A549 (cell line): ENCODE measurements around the gene COL17A1. TPM values are rescaled to one million over a fixed set of nuclear protein-coding genes. Genes with fewer than 3 reads are reported as not detected.

Experiments
- ATAC-seq, 2 experiments: fragments of 200-7000 bp in 1 of 2; fragments of >200 bp in 1 of 2; cut with Nextera tagmentation in 1 of 2; cut with Tn5 transposase in 1 of 2; 3 replicates each; pipeline versions ENCODE4 v1.8.0 to v1.9.1; 2018 to 2020; ENCODE audit warnings: mild to moderate bottlenecking in 1 of 2, moderate library complexity in 1 of 2
- CTCF ChIA-PET: fragments of 300-600 bp; sonication (Branson Sonifier 250); formaldehyde crosslinking; extraction: SDS; loops from one replicate; lab custom pipeline; 2021; ENCODE audit warnings: antibody characterized with exemption, inconsistent platforms; lab: Yijun Ruan, JAX
- POLR2A ChIA-PET: fragments of 350-600 bp; formaldehyde crosslinking; extraction: SDS; loops from one replicate; lab custom pipeline; 2021; ENCODE audit warnings: antibody characterized with exemption, inconsistent platforms; lab: Yijun Ruan, JAX
- DNase-seq, 2 experiments: peaks; one replicate each; pipeline versions ENCODE4 v3.0.0 to v3.0.0-alpha.2; 2011 to 2016; ENCODE audit warnings: low read depth in 1 of 2, low spot score in 1 of 2
- FAIRE-seq: peaks from 2 replicates; lab custom pipeline; 2011; peaks lifted over from hg19 to GRCh38; lab: Jason Lieb, UNC
- H3K27ac ChIP-seq, 2 experiments: fragments of >200 bp; sonication (Bioruptor Twin); formaldehyde crosslinking; 3 replicates each; pipeline ENCODE4 v1.5.1; 2016 to 2017
- H3K4me1 ChIP-seq: fragments of >200 bp; sonication (Bioruptor Twin); formaldehyde crosslinking; 3 replicates; pipeline ENCODE4 v1.6.1; 2016
- H3K4me2 ChIP-seq: fragments of >200 bp; sonication (Bioruptor Twin); formaldehyde crosslinking; 3 replicates; pipeline ENCODE4 v1.6.1; 2016
- H3K4me3 ChIP-seq: fragments of >200 bp; sonication (Bioruptor Twin); formaldehyde crosslinking; 3 replicates; pipeline ENCODE4 v1.5.1; 2016
- H3K9me3 ChIP-seq: fragments of >200 bp; sonication (Bioruptor Twin); formaldehyde crosslinking; 3 replicates; pipeline ENCODE4 v1.6.1; 2016
- CBX2 ChIP-seq: fragments of 200-600 bp; sonication (generic); IDR thresholded peaks from 2 replicates; pipeline ENCODE4 v1.6.1; 2016; ENCODE audit warnings: low read depth, mild to moderate bottlenecking, borderline replicate concordance
- CEBPB ChIP-seq, 2 experiments: fragments of >200 bp in 1 of 2; sonication (Bioruptor Twin) in 1 of 2; formaldehyde crosslinking in 1 of 2; IDR thresholded peaks; 2 replicates each; pipeline ENCODE4 v1.6.1; 2012 to 2016
- CHD2 ChIP-seq: fragments of 150-350 bp; IDR thresholded peaks from 2 replicates; pipeline ENCODE4 v1.6.1; 2014; ENCODE audit warnings: low read length; ENCODE audit not compliant: partially characterized antibody
- EP300 ChIP-seq, 2 experiments: fragments of >200 bp; sonication (Bioruptor Twin); formaldehyde crosslinking; IDR thresholded peaks; 2 replicates in 1 of 2; 3 replicates in 1 of 2; pipeline ENCODE4 v1.6.1; 2016 to 2017
- ESRRA ChIP-seq: fragments of 150-350 bp; IDR thresholded peaks from 2 replicates; pipeline ENCODE4 v1.6.1; 2014; ENCODE audit warnings: mild to moderate bottlenecking, low read length, borderline replicate concordance
- HEYL ChIP-seq: fragments of 250-450 bp; sonication (Bioruptor Pico); IDR thresholded peaks from 2 replicates; pipeline ENCODE4 v1.8.0; 2021; ENCODE audit warnings: mild to moderate bottlenecking, moderate library complexity
- HOXB13 ChIP-seq: fragments of 250-450 bp; sonication (Bioruptor Pico); IDR thresholded peaks from 2 replicates; pipeline ENCODE4 v1.5.0; 2020; ENCODE audit warnings: low read depth, mild to moderate bottlenecking, moderate library complexity
- HOXB5 ChIP-seq: fragments of 250-450 bp; sonication (Bioruptor Pico); IDR thresholded peaks from 2 replicates; pipeline ENCODE4 v1.5.0; 2020; ENCODE audit warnings: mild to moderate bottlenecking, moderate library complexity
- JUNB ChIP-seq: fragments of >200 bp; sonication (Bioruptor Twin); formaldehyde crosslinking; IDR thresholded peaks from 2 replicates; pipeline ENCODE4 v1.6.1; 2016
- KDM1A ChIP-seq: fragments of 200-600 bp; sonication (generic); IDR thresholded peaks from 2 replicates; pipeline ENCODE4 v1.6.1; 2016; ENCODE audit warnings: low read depth, mild to moderate bottlenecking
- KDM5A ChIP-seq: fragments of 200-600 bp; sonication (generic); IDR thresholded peaks from 2 replicates; pipeline ENCODE4 v1.6.1; 2016; ENCODE audit warnings: antibody characterized with exemption, mild to moderate bottlenecking
- MAFK ChIP-seq: fragments of 450-650 bp; IDR thresholded peaks from 2 replicates; pipeline ENCODE4 v1.6.1; 2014; ENCODE audit not compliant: partially characterized antibody
- NPAS2 ChIP-seq: fragments of 250-450 bp; sonication (Bioruptor Pico); IDR thresholded peaks from 2 replicates; pipeline ENCODE4 v1.8.0; 2022; ENCODE audit warnings: mild to moderate bottlenecking, moderate library complexity, borderline replicate concordance
- PHF8 ChIP-seq: fragments of 200-600 bp; sonication (generic); IDR thresholded peaks from 2 replicates; pipeline ENCODE4 v1.6.1; 2016; ENCODE audit warnings: low read depth, mild to moderate bottlenecking, antibody characterized with exemption, moderate library complexity, borderline replicate concordance
- POLR2A ChIP-seq: IDR thresholded peaks from 2 replicates; pipeline ENCODE4 v1.6.1; 2012; ENCODE audit warnings: mild to moderate bottlenecking, low read length
- RAD21 ChIP-seq, 2 experiments: fragments of >200 bp in 1 of 2; sonication (Bioruptor Twin) in 1 of 2; formaldehyde crosslinking in 1 of 2; IDR thresholded peaks in 1 of 2; conservative IDR thresholded peaks in 1 of 2; 2 replicates in 1 of 2; 3 replicates in 1 of 2; pipeline ENCODE4 v1.6.1; 2012 to 2018; ENCODE audit warnings: inconsistent platforms in 1 of 2
- RARB ChIP-seq: fragments of 250-450 bp; sonication (Bioruptor Pico); IDR thresholded peaks from 2 replicates; pipeline ENCODE4 v1.8.0; 2021; ENCODE audit warnings: mild to moderate bottlenecking, moderate library complexity
- RCOR1 ChIP-seq: fragments of 150-350 bp; IDR thresholded peaks from 2 replicates; pipeline ENCODE4 v1.6.1; 2014; ENCODE audit warnings: antibody characterized with exemption, low read length, low read depth
- RFX5 ChIP-seq: fragments of 450-650 bp; IDR thresholded peaks from 2 replicates; pipeline ENCODE4 v1.7.1; 2014; ENCODE audit warnings: antibody characterized with exemption, mild to moderate bottlenecking, moderate library complexity
- TFCP2L1 ChIP-seq: fragments of 250-450 bp; sonication (Bioruptor Pico); IDR thresholded peaks from 2 replicates; pipeline ENCODE4 v1.5.0; 2021; ENCODE audit warnings: mild to moderate bottlenecking
- TP53 ChIP-seq: fragments of 250-450 bp; sonication (Bioruptor Pico); IDR thresholded peaks from 2 replicates; pipeline ENCODE4 v1.5.0; 2021; ENCODE audit warnings: mild to moderate bottlenecking, moderate library complexity
- WGBS: methylation state at CpG from one replicate; pipeline ENCODE4 v1.1.6; 2017; ENCODE audit errors: missing lambda C conversion rate; 5-methylcytosine and 5-hydroxymethylcytosine counted together
- polyA plus RNA-seq, 4 experiments: library from polyadenylated mRNA; depleted of rRNA in 3 of 4; stranded (reverse); fragments of >200 nt; fragmentation: RNase III in 1 of 4; extraction: RNeasy Plus Mini Kit Qiagen cat#74134 plus additional on column Dnase treatment in 1 of 4; gene quantifications; 2 replicates in 3 of 4; 3 replicates in 1 of 4; pipeline ENCODE4 v1.2.3, GENCODE V29; 2011 to 2017
- TF ChIP-seq, protein P1 (sequence below): fragments of 250-450 bp; sonication (Bioruptor Pico); IDR thresholded peaks from 2 replicates; pipeline ENCODE4 v1.5.0; 2020; ENCODE audit warnings: low read depth, mild to moderate bottlenecking, moderate library complexity
- TF ChIP-seq, protein P2 (sequence below): fragments of >200 bp; sonication (Bioruptor Twin); formaldehyde crosslinking; IDR thresholded peaks from 3 replicates; pipeline ENCODE4 v1.5.1; 2016
- TF ChIP-seq, protein P3 (sequence below): IDR thresholded peaks from 2 replicates; pipeline ENCODE4 v1.6.1; 2012; ENCODE audit warnings: low read depth, borderline replicate concordance
- TF ChIP-seq, protein P4 (sequence below): IDR thresholded peaks from 2 replicates; pipeline ENCODE4 v1.6.1; 2012

Gene COL17A1
- polyA plus RNA-seq, 2 of the 4 experiments (the other 2 are of a cell fraction) = 1.3 to 1.6 TPM

DNA sequence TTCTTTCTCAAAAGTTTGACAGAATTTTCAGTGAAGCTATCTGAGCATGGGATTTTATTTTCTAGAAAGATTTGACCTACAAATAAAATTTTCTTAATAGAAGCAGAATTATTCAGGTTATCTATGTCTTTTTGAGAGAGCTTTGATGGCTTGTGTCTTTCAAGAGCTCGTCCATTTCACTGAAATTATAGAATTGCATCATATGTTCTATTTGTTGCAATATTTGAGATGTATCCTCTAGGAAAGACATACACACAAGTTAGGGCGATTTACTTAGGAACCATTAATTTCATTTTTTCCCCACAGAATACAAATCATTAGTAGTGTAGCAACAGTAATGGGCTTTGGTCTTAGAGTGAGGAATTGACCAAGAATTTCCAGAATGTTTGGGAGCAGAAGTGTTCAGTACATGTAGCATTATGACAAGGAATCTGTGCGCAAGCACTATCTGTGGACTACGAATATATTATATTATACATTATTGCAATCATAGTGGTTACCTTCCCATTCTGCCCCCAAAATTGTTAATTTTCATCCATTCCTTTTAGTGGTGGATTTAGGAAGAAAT lies 12.8 kb upstream of the COL17A1 start:
- Histone ChIP-seq H3K4me2 (no peak overlapping the region), H3K4me1 (no peaks in the 10 kb centered on the region), H3K4me3 (no peak overlapping the region), H3K9me3 (peaks cover 14% of the 10 kb centered on the region; the same call in 2 of the 3 replicates), H3K27ac (no peak overlapping the region)
- 88% methylated on average over 4 of the region's 4 CpGs for WGBS
- DNase-seq (no peak), ATAC-seq (no peak), FAIRE-seq (no peak)
- TF ChIP-seq JUNB (no peak), CEBPB (IDR thresholded peaks at IDR 0.05) (0 out of 4 replicates have a peak, but pooled peaks have one; percentile 9 to 11)
- POLR2A ChIA-PET = no interaction called here
- CTCF ChIA-PET = interaction anchor here (1.3 kb wide), 1 partner anchor 24 kb away, joined by 4 read pairs; the partner anchor contains the start of gene SFR1

DNA sequence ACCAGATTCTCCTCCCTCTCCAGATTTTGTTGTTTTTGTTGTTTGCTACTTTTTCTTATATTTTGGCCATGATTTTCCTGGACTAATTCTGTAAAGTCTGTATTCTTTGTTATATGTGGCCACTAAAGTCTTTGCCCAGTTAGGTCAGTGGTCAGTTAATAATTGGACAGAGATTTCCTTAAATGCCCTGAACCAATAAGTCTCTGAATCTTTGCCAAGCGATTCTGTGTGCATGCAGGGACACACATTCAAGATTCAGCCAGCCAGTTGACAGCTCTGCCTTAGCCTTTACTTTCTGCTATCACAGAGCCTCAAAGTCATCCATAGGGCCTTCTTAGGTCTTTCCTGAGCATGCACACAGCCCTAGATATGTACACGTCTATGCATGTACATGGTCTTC lies 11.0 kb upstream of the COL17A1 start:
- no peaks in the 10 kb centered on the region for H3K4me1 ChIP-seq
- peaks cover 26% of the 10 kb centered on the region for H3K9me3 ChIP-seq
- ChIA-PET POLR2A (no interaction called here), CTCF (interaction anchor here (1.2 to 1.4 kb wide), 3 partner anchors 13 to 52 kb away, joined by 3 read pairs; no protein-coding TSS in a partner anchor)
- FAIRE-seq = no peak
- WGBS = 63% methylated on average over 2 of the region's 2 CpGs
- TF ChIP-seq HOXB13 (CRISPR knock-in tag) (no peak), HOXB5 (CRISPR knock-in tag) (no peak), RFX5 (no peak), KDM1A (no peak), EP300 (IDR thresholded peaks at IDR 0.05) (no peak)
- TF ChIP-seq, protein P1, sequence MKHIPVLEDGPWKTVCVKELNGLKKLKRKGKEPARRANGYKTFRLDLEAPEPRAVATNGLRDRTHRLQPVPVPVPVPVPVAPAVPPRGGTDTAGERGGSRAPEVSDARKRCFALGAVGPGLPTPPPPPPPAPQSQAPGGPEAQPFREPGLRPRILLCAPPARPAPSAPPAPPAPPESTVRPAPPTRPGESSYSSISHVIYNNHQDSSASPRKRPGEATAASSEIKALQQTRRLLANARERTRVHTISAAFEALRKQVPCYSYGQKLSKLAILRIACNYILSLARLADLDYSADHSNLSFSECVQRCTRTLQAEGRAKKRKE (CRISPR knock-in tag) = no peak
- no peak for DNase-seq
- ATAC-seq = no peak
- H3K4me2 ChIP-seq = no peak overlapping the region
- no peak overlapping the region for H3K27ac ChIP-seq
- no peak overlapping the region for H3K4me3 ChIP-seq

DNA sequence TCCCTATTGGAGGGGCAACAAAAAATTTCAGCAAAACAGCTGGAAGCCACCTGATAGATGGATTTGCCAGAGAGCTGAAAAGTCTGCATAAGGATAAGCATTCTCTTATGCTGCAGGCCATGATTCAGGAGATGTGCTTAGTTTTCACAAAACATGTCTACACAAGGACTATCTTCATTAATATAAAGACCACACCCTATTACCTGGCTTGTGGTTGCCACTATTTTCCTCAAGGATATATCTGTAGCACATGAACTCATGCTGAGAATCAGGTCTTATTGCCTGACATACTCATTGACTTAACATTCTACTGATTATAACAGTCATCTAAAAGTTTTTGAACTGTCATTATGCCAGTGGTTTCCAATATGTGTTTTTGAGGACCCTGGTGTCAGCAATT lies 7.1 kb upstream of the COL17A1 start:
- H3K9me3 ChIP-seq = peaks cover 26% of the 10 kb centered on the region
- ChIA-PET POLR2A (no interaction called here), CTCF (interaction anchor here (1.3 to 2.7 kb wide), 3 partner anchors 17 to 30 kb away, joined by 3 to 15 read pairs (median 3); partner anchors contain the start of gene SFR1)
- no peak overlapping the region for H3K27ac ChIP-seq
- no peak for ATAC-seq
- H3K4me1 ChIP-seq = no peaks in the 10 kb centered on the region
- no peak for FAIRE-seq
- H3K4me3 ChIP-seq = no peak overlapping the region
- no peak for DNase-seq
- TF ChIP-seq HEYL = no peak
- H3K4me2 ChIP-seq = no peak overlapping the region

DNA sequence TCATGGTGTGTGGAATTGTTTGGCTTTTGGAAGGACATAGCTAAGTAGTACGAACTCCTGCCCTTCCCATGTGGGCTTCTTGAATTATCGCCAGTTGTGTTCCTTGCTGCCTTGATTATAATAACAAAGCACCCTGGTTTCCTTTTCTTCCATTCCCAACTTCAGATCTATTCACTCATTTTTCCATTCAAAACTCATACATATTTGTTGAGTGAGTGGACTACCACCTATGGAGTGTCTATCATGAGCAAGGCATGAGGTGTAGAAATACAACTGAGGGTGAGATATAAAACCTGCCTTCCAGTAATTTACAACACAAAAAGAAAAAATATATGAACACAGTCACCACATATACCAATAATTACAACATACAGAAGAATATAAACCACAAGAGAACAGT lies 4.9 kb upstream of the COL17A1 start:
- Histone ChIP-seq H3K9me3 (peaks cover 17% of the 10 kb centered on the region), H3K27ac (no peak overlapping the region), H3K4me2 (no peak overlapping the region), H3K4me1 (peaks cover under 1% of the 10 kb centered on the region; the same call in 1 of the 3 replicates), H3K4me3 (no peak overlapping the region)
- 82% methylated on average over 2 of the region's 2 CpGs for WGBS
- TF ChIP-seq, protein P2, sequence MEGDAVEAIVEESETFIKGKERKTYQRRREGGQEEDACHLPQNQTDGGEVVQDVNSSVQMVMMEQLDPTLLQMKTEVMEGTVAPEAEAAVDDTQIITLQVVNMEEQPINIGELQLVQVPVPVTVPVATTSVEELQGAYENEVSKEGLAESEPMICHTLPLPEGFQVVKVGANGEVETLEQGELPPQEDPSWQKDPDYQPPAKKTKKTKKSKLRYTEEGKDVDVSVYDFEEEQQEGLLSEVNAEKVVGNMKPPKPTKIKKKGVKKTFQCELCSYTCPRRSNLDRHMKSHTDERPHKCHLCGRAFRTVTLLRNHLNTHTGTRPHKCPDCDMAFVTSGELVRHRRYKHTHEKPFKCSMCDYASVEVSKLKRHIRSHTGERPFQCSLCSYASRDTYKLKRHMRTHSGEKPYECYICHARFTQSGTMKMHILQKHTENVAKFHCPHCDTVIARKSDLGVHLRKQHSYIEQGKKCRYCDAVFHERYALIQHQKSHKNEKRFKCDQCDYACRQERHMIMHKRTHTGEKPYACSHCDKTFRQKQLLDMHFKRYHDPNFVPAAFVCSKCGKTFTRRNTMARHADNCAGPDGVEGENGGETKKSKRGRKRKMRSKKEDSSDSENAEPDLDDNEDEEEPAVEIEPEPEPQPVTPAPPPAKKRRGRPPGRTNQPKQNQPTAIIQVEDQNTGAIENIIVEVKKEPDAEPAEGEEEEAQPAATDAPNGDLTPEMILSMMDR = no peak
- TF ChIP-seq TFCP2L1 (CRISPR knock-in tag) (no peak), KDM5A (no peak), NPAS2 (CRISPR knock-in tag) (no peak), EP300 (IDR thresholded peaks at IDR 0.05) (no peak), RAD21 (conservative IDR thresholded peaks at IDR 0.05 in 1 of 2, IDR thresholded peaks at IDR 0.05 in 1 of 2) (no peak), PHF8 (no peak), RARB (CRISPR knock-in tag) (no peak), POLR2A (no peak), CHD2 (no peak), TP53 (CRISPR knock-in tag) (no peak), CBX2 (no peak), RCOR1 (no peak), MAFK (no peak), ESRRA (no peak)
- TF ChIP-seq, protein P3, sequence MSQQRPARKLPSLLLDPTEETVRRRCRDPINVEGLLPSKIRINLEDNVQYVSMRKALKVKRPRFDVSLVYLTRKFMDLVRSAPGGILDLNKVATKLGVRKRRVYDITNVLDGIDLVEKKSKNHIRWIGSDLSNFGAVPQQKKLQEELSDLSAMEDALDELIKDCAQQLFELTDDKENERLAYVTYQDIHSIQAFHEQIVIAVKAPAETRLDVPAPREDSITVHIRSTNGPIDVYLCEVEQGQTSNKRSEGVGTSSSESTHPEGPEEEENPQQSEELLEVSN = no peak
- TF ChIP-seq, protein P1 (CRISPR knock-in tag) = no peak
- TF ChIP-seq, protein P4, sequence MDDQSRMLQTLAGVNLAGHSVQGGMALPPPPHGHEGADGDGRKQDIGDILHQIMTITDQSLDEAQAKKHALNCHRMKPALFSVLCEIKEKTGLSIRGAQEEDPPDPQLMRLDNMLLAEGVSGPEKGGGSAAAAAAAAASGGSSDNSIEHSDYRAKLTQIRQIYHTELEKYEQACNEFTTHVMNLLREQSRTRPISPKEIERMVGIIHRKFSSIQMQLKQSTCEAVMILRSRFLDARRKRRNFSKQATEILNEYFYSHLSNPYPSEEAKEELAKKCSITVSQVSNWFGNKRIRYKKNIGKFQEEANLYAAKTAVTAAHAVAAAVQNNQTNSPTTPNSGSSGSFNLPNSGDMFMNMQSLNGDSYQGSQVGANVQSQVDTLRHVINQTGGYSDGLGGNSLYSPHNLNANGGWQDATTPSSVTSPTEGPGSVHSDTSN = no peak
- no peak for DNase-seq
- POLR2A ChIA-PET = no interaction called here
- CTCF ChIA-PET = interaction anchor here (1.1 to 2.7 kb wide), 4 partner anchors 10 to 206 kb away, joined by 3 to 15 read pairs (median 4); partner anchors contain the start of gene SFR1
- no peak for ATAC-seq
- FAIRE-seq = no peak
